Lower leg skin (tissue), 4 donors: ENCODE measurements around the gene CENPB. TPM values are rescaled to one million over a fixed set of nuclear protein-coding genes. Genes with fewer than 3 reads are reported as not detected.

Experiments
- DNase-seq, 2 donors: peaks; one replicate each; pipeline ENCODE4 v3.0.0-alpha.2; 2019; ENCODE audit warnings: low spot score in 2 of 2
- H3K4me3 ChIP-seq: fragments of 200-600 bp; sonication (generic); 2 replicates; pipeline ENCODE4 v1.5.1; 2017; ENCODE audit warnings: mild to moderate bottlenecking, low read depth; ENCODE audit not compliant: poor library complexity, severe bottlenecking
- CTCF ChIP-seq, 3 donors: fragments of 450-650 bp; IDR thresholded peaks; one replicate each; pipeline ENCODE4 v1.5.1; 2016; ENCODE audit warnings: antibody characterized with exemption in 3 of 3, mild to moderate bottlenecking in 3 of 3, moderate library complexity in 2 of 3
- POLR2A ChIP-seq, 2 donors: fragments of 450-650 bp; IDR thresholded peaks; one replicate each; pipeline ENCODE4 v1.6.1; 2016 to 2017; ENCODE audit warnings: antibody characterized with exemption in 2 of 2, mild to moderate bottlenecking in 1 of 2, moderate library complexity in 1 of 2
- WGBS, 2 donors: methylation state at CpG; one replicate each; pipeline ENCODE4 v1.1.5; 2018; 5-methylcytosine and 5-hydroxymethylcytosine counted together
- intact Hi-C: fragments of 100-400 bp; cut with DNase I; formaldehyde crosslinking; loops from one replicate; pipeline ENCODE4 v1.15.0; 2023; ENCODE audit warnings: low total_unique reads
- total RNA-seq, 4 donors: library from RNA; depleted of rRNA; stranded (reverse); fragments of >200 nt; gene quantifications; one replicate each; pipeline ENCODE4 v1.1.0, GENCODE V29; 2016

The CENPB gene
- total RNA-seq, 4 donors from 2014 or later = 94.4 to 109 (median 99.8) TPM

- TF ChIP-seq CTCF (IDR thresholded peaks at IDR 0.05) (no peak), POLR2A (IDR thresholded peaks at IDR 0.05) (no peak)
- 86 to 94% methylated on average over 6 of the region's 6 CpGs for WGBS, 2 donors
- intact Hi-C loops = no loop called here
Measured at GRCh38 chr20:3803854-3804253, 17.3 kb upstream of the CENPB start.

GRCh38 chr20:3803289-3803688 lies 16.7 kb upstream of the CENPB start:
- 88 to 95% methylated on average over 14 of the region's 14 CpGs for WGBS, 2 donors
- no peak for TF ChIP-seq CTCF (IDR thresholded peaks at IDR 0.05)
- no peak for TF ChIP-seq POLR2A (IDR thresholded peaks at IDR 0.05)
- DNase-seq = no peak
- H3K4me3 ChIP-seq = no peak overlapping the region
- intact Hi-C loops = no loop called here

More at GRCh38 chr20:3803854-3804253, 17.3 kb upstream of the CENPB start:
- no peak for DNase-seq
- H3K4me3 ChIP-seq = no peak overlapping the region

GRCh38 chr20:3802524-3803239 lies 16.1 kb upstream of the CENPB start:
- 85 to 90% methylated on average over 11 of the region's 11 CpGs for WGBS, 2 donors
- no peak for TF ChIP-seq CTCF (IDR thresholded peaks at IDR 0.05)
- TF ChIP-seq POLR2A (IDR thresholded peaks at IDR 0.05) = no peak
- no peak overlapping the region for H3K4me3 ChIP-seq
- intact Hi-C loops = no loop called here
- no peak for DNase-seq

- DNase-seq = no peak
- H3K4me3 ChIP-seq = no peak overlapping the region
- TF ChIP-seq CTCF (IDR thresholded peaks at IDR 0.05) = no peak
- TF ChIP-seq POLR2A (IDR thresholded peaks at IDR 0.05) = no peak
- intact Hi-C loops = no loop called here
- WGBS, 2 donors = 75 to 77% methylated on average over 13 of the region's 13 CpGs
Measured at GRCh38 chr20:3801846-3802245, 15.3 kb upstream of the CENPB start.

- H3K4me3 ChIP-seq = no peak overlapping the region
- TF ChIP-seq CTCF (IDR thresholded peaks at IDR 0.05) (no peak), POLR2A (IDR thresholded peaks at IDR 0.05) (no peak)
- intact Hi-C loops = no loop called here
- no peak for DNase-seq
- 86 to 87% methylated on average over 4 of the region's 4 CpGs for WGBS, 2 donors
Measured at GRCh38 chr20:3801299-3801698, 14.8 kb upstream of the CENPB start.

GRCh38 chr20:3800878-3801260 lies 14.3 kb upstream of the CENPB start:
- no peak for DNase-seq
- TF ChIP-seq POLR2A (IDR thresholded peaks at IDR 0.05) (no peak), CTCF (IDR thresholded peaks at IDR 0.05) (no peak)
- intact Hi-C loops = no loop called here
- H3K4me3 ChIP-seq = no peak overlapping the region
- 82 to 84% methylated on average over 8 of the region's 8 CpGs for WGBS, 2 donors
